Mesodermal cell (in vitro differentiated cells): Measurements from ENCODE around the gene TMEM219. TPM values are rescaled to one million over a fixed set of nuclear protein-coding genes. Genes with fewer than 3 reads are reported as not detected.

Experiments
- H3K27ac ChIP-seq: 2 replicates; pipeline ENCODE4 v1.7.0; 2013; ENCODE audit warnings: mild to moderate bottlenecking, low read depth, low read length, moderate library complexity; ENCODE audit not compliant: severe bottlenecking
- H3K36me3 ChIP-seq: 2 replicates; pipeline ENCODE4 v1.7.1; 2013; ENCODE audit warnings: mild to moderate bottlenecking, low read length, moderate library complexity; ENCODE audit not compliant: control insufficient read depth, insufficient read depth
- H3K4me1 ChIP-seq: one replicate; pipeline ENCODE4 v1.7.1; 2013; ENCODE audit warnings: mild to moderate bottlenecking, low read length; ENCODE audit not compliant: insufficient read depth, control insufficient read depth, poor library complexity, severe bottlenecking
- H3K4me3 ChIP-seq: 2 replicates; pipeline ENCODE4 v1.7.0; 2013; ENCODE audit warnings: low read length, control low read depth, mild to moderate bottlenecking; ENCODE audit not compliant: insufficient read depth, poor library complexity, severe bottlenecking; ENCODE audit errors: extremely low read depth
- H3K9me3 ChIP-seq: 2 replicates; pipeline ENCODE4 v1.7.1; 2013; ENCODE audit warnings: mild to moderate bottlenecking, low read length, moderate library complexity; ENCODE audit not compliant: control insufficient read depth
- WGBS, 2 experiments: methylation state at CpG; one replicate each; pipeline ENCODE4 v1.1.5; 2013; ENCODE audit warnings: missing lambda C conversion rate in 2 of 2; ENCODE audit not compliant: insufficient coverage in 2 of 2; 5-methylcytosine and 5-hydroxymethylcytosine counted together
- polyA plus RNA-seq, 2 experiments: library from polyadenylated mRNA; stranded (reverse); fragments of 50-300 nt; gene quantifications; one replicate each; pipeline ENCODE4 v1.2.3, GENCODE V29; 2013

The TMEM219 gene
- 151 TPM for polyA plus RNA-seq (2013, experiment 1 of 2)
- polyA plus RNA-seq (2013, experiment 2 of 2), result 126 TPM

GRCh38 chr16:29961479-29962343, at the start of gene TMEM219:
TSS of gene TMEM219 (plus strand) at chr16:29962079. CDS start at chr16:29963144, 1,065 bp downstream.
- Histone ChIP-seq H3K4me3 (peak within 1 kb of the TSS; percentile 62), H3K4me1 (no peaks in the 10 kb centered on the region), H3K9me3 (no peaks in the 10 kb centered on the region), H3K36me3 (peaks cover 7% of the 10 kb centered on the region), H3K27ac (peak within 1 kb of the TSS; percentile 75)
- 1% methylated on average over 49 to 71 of the region's 75 CpGs for WGBS, 2 experiments

- Histone ChIP-seq H3K9me3 (no peaks in the 10 kb centered on the region), H3K4me3 (no peak overlapping the region), H3K4me1 (no peaks in the 10 kb centered on the region), H3K27ac (no peak overlapping the region), H3K36me3 (peaks cover 24% of the 10 kb centered on the region)
- WGBS, 2 experiments, result 86 to 91% methylated on average over 10 to 11 of the region's 11 CpGs
These were observed 49.8 kb upstream of the TMEM219 start for GRCh38 chr16:29912087-29912486.

GRCh38 chr16:29913514-29913913, 48.4 kb upstream of the TMEM219 start:
- Histone ChIP-seq H3K4me1 (no peaks in the 10 kb centered on the region), H3K27ac (no peak overlapping the region), H3K9me3 (no peaks in the 10 kb centered on the region), H3K36me3 (peaks cover 28% of the 10 kb centered on the region), H3K4me3 (no peak overlapping the region)
- 87 to 95% methylated on average over 6 to 8 of the region's 8 CpGs for WGBS, 2 experiments

- Histone ChIP-seq H3K36me3 (peaks cover 47% of the 10 kb centered on the region), H3K4me3 (no peak overlapping the region), H3K4me1 (no peaks in the 10 kb centered on the region), H3K27ac (no peak overlapping the region), H3K9me3 (no peaks in the 10 kb centered on the region)
- 95 to 100% methylated on average over 2 to 5 of the region's 6 CpGs for WGBS, 2 experiments
These were observed 46.2 kb upstream of the TMEM219 start for GRCh38 chr16:29915590-29916247.

GRCh38 chr16:29916979-29917378, 44.9 kb upstream of the TMEM219 start:
- WGBS, 2 experiments, result no CpG with 5 or more reads among the region's 1 CpG
- H3K9me3 ChIP-seq, result no peaks in the 10 kb centered on the region
- peaks cover 57% of the 10 kb centered on the region for H3K36me3 ChIP-seq
- H3K4me3 ChIP-seq, result no peak overlapping the region
- no peak overlapping the region for H3K27ac ChIP-seq
- no peaks in the 10 kb centered on the region for H3K4me1 ChIP-seq

- Histone ChIP-seq H3K27ac (no peak overlapping the region), H3K4me3 (no peak overlapping the region), H3K9me3 (no peaks in the 10 kb centered on the region), H3K4me1 (peaks cover 5% of the 10 kb centered on the region), H3K36me3 (peaks cover 56% of the 10 kb centered on the region)
- 92 to 97% methylated on average over 5 of the region's 6 CpGs for WGBS, 2 experiments
These were observed 41.4 kb upstream of the TMEM219 start for GRCh38 chr16:29920288-29921033.

GRCh38 chr16:29921034-29921385, 40.9 kb upstream of the TMEM219 start:
- Histone ChIP-seq H3K4me3 (no peak overlapping the region), H3K9me3 (no peaks in the 10 kb centered on the region), H3K36me3 (peaks cover 56% of the 10 kb centered on the region), H3K4me1 (peaks cover 5% of the 10 kb centered on the region), H3K27ac (no peak overlapping the region)
- WGBS, 2 experiments, result 88 to 94% methylated on average over 2 of the region's 3 CpGs

GRCh38 chr16:29922326-29922725, 39.6 kb upstream of the TMEM219 start:
- Histone ChIP-seq H3K36me3 (peaks cover 44% of the 10 kb centered on the region), H3K9me3 (no peaks in the 10 kb centered on the region)
- 100% methylated on average over 2 of the region's 2 CpGs for WGBS, 2 experiments

GRCh38 chr16:29922986-29923501, 38.8 kb upstream of the TMEM219 start:
- H3K27ac ChIP-seq, result no peak overlapping the region
- peaks cover 43% of the 10 kb centered on the region for H3K36me3 ChIP-seq
- 98% methylated on average over 8 to 12 of the region's 12 CpGs for WGBS, 2 experiments
- H3K9me3 ChIP-seq, result no peaks in the 10 kb centered on the region
- no peak overlapping the region for H3K4me3 ChIP-seq
- peaks cover 11% of the 10 kb centered on the region for H3K4me1 ChIP-seq

More at GRCh38 chr16:29922326-29922725, 39.6 kb upstream of the TMEM219 start:
- H3K4me3 ChIP-seq, result no peak overlapping the region
- no peak overlapping the region for H3K27ac ChIP-seq
- H3K4me1 ChIP-seq, result peaks cover 11% of the 10 kb centered on the region

GRCh38 chr16:29925105-29925756, 36.6 kb upstream of the TMEM219 start:
- Histone ChIP-seq H3K9me3 (no peaks in the 10 kb centered on the region), H3K27ac (no peak overlapping the region), H3K4me1 (peaks cover 11% of the 10 kb centered on the region), H3K36me3 (peaks cover 29% of the 10 kb centered on the region), H3K4me3 (peak overlapping the region; percentile 86)
- WGBS, 2 experiments, result 20 to 23% methylated on average over 5 to 6 of the region's 9 CpGs
